Eye (tissue), 1 donor: ENCODE measurements around the gene GDF11.
"Not testable (repeated sequence)": the region's sequence is repeated elsewhere in the genome, so short reads cannot be mapped to it uniquely, and the experiment has no call there.

Experiments used
- DNase-seq: peaks from one replicate; pipeline ENCODE4 v3.0.0-alpha.2; 2015

Gene GDF11

DNA sequence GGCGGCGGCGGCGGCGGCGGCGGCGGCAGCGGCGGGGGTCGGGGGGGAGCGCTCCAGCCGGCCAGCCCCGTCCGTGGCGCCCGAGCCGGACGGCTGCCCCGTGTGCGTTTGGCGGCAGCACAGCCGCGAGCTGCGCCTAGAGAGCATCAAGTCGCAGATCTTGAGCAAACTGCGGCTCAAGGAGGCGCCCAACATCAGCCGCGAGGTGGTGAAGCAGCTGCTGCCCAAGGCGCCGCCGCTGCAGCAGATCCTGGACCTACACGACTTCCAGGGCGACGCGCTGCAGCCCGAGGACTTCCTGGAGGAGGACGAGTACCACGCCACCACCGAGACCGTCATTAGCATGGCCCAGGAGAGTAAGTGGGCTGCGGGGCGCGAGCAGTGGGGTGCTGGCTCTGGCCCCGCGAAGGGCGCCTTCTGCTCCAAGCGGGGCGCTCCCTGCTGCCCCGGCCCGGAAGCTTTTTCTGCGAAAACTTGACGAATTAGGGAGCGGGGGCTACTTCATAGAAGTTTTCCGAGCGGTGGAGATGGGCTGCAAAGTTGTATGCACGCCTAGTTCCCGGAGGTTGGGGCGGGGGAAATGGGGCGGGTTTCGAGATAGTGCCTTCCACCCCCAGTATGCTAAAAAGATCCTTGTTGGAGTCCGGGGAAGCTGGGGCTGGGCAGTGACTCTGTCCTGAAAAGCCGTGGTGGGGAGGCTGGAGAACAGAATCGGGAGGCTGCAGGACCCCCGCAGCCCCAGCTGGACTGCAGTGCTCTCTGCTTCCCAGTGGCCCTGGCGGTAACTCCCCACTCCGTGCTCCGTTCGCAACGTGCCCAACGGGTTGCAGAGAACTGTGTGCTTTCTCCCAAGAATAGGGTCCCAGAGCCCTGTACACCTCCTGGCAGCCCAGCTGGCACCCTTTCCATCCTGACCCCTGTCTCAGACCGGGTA is 751 bp downstream of the GDF11 start:
- DNase-seq, result peak; percentile 85

DNA sequence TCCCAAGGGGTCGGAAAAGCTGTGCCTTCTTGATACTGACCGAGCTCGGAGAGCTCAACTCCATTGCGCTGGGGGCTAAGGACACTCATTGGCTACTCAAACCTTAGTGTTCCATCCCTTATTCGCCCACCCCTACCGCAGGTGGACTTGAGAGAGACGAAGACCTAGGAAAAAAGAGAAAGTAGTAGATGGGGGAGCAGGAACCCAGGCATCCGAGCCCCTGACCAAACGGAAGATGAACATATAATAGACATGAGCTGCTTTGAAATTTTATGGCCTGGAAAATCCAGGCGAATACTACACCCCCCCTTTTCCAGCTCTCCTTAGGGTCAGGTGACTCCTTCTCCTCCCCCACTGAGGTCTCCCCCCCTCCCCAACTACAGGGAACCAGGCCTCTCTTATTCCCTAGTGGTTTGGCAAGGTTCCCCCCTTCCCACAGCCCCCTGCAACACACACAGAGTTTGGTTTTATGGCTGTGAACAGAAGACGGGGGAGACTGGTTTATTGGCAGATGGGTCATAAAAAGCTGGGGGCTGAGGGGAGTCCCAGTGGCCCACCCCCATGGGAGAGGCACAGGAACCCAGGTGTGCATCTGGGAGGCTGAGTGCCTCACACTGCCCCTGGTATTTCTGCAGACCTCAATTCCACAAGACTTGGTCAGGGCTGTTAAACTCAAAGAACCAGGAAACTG is 1.6 kb downstream of the GDF11 start:
- DNase-seq, result peak; percentile 51

DNA sequence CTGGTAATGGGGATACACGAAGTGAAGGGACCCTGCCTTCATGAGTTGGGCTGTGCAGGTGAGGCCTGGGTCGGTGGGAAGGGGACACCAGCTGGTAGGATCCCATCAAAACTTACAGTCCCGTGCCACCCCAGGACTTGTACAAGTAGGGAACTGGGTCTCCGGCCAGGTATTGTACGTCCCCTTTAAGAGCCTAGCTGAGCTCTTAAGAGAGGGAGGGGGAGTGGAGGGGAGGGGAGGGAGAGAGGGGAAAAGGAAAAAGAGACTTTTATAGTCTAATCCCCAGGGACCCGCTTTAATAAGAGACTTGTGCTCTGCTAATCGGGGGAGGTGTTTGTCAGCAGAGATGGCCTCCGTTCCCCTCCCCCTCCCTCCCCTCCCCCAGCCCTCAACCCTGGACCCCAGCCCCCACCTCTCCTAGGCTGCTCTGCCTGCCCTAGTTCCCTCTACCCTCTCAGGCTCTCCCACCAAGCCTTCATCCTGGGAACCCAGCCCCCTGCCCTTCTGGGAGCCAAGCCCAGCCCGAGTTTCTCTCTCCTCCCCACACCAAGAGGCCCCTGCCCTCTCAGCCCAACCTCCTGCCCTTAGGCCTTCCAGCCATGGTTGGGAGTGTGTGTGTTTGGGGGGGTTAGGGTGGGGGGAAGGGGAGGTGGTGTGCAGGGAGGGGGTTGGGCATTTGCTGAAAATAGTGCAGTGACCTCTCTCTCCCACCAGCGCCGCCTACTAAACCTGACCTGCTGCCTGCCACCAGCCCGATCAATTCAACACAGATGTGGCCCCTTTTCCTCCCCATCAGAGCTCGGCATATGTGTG is 2.6 kb downstream of the GDF11 start:
- peak; percentile 93 for DNase-seq

DNA sequence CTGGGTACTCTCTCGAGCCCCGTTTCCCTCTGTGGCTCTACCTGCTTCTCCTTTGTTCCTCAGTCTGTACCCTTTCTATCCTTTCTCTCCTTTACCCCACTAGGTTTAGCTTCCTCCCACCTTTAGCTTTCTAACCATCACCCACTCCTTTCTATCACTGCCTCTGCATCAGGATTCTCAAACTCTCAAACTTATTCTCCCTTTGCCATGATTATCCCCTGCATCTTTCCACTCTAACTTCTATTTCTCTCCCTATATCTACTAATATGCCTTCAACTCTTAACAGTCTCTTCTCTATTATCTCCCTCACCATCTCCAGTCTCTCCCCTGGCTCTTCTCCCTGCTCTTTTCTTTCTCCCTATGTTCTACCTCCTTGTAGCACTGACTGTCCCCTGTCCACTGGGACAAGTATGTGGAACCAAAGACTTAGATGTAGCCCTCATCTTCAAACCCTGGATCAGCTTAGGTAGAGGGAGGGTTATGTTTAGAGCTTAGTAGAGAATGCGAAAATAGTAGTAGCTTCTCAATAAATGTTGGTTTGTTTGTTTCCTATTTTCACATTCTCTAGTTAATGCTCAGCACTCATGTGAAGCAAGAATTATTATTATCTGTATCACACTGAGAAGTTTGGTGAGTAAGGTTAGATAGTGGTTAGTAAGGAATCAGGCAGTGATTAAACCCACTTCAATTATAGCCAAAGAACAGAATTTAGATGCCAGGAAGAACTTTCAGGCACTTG is 3.4 kb downstream of the GDF11 start:
- no peak for DNase-seq

DNA sequence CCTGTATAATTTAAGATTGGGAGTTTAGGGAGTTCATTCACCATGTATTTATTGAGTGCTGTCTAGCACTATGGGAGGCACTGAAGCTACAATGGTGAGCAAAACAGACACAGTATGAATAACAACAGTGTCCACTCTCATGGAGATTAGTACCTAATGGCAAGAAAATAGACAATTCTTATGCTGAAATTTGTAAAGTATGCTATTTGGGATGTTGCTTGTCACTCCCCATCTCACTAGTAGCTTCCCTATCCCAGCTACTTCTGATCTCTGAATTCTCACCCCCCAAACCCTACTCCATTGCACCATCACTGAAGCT is 4.0 kb downstream of the GDF11 start:
- DNase-seq, result no peak

DNA sequence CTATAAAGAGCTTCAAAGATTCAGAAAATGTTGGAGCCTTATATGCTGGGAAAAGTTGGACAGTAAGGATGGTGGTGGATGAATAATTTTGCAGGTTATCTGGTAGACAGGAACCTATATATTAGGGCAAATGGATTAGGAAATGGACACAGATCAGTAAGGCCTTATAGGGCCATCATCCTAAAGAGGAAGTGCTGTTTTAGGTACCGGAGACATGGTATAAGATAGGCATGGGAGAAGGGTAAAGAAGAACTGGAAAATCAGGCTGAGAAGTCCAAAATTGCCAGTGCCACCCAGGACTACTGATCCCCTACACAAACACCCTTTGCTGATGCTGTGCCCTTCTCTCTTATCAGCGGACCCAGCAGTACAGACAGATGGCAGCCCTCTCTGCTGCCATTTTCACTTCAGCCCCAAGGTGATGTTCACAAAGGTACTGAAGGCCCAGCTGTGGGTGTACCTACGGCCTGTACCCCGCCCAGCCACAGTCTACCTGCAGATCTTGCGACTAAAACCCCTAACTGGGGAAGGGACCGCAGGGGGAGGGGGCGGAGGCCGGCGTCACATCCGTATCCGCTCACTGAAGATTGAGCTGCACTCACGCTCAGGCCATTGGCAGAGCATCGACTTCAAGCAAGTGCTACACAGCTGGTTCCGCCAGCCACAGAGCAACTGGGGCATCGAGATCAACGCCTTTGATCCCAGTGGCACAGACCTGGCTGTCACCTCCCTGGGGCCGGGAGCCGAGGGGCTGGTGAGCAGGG is 5.5 kb downstream of the GDF11 start:
- no peak for DNase-seq

DNA sequence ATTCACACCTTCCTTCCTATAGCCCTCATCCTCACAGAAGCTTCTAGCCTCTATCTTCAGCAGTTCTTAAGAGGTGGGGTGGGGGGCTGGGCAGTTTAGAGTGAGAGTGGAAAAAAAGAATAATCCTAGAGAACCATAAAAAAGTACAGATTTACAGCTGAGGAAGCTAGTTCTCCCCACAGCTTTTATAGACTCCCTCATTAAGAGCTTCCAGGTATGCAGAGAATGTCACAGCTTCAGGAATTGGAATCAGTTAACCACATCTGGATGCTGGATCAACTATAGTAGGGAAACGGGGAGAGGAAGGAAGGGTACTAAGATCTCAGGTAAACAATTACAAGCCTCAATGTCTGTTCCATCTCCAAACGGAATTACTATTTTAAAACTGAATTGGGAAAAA is 12.3 kb downstream of the GDF11 start:
- no peak for DNase-seq

DNA sequence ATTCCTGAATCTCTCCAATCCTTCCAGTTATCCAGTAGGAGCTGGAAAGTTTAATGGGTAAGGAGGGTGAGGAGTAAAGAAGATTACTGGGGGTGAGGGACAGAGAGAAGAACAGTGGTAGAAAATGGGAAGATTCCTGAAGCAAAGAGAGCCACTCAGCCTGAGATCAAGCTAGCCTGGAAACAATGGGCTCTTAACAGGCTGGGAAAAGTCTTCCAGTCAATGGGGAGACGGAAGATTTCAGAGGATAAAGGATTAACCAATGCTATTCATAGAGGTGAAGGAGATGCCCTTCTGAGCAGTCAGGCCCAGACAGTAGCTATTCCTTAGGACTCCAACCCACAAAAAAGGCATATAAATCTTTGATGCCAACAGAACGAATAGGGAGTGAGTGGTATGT is 14.8 kb downstream of the GDF11 start:
- no peak for DNase-seq

DNA sequence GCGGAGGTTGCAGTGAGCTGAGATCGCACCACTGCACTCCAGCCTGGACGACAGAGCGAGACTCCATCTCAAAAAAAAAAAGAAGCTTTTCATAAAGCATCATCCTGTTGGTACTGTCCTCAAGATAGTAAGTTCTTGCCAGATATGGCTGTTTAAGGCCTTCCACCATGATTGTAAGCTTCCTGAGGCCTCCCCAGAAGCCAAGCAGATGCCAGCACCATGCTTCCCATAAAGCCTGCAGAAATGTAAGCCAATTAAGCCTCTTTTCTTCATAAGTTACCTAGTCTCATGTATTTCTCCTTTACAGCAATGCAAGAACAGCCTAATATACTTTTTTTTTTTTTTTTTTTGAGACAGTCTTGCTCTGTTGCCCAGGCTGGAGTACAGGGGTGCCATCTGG is 15.7 kb downstream of the GDF11 start:
- not testable (repeated sequence) for DNase-seq

DNA sequence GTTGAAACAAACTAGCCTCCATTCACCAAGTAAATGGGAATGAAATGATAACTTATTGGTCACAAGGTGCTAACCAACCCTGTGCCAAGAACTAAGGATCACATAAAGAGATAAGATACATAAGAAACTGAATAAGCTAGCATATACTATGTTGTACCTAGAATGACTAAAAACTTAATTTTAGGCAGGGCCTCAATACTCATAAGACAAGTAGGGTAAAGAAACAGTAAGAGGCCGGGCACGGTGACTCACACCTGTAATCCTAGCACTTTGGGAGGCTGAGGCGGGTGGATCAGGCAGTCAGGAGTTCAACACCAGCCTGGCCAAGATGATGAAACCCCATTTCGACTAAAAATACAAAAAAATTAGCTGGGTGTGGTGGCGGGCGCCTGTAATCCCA is 17.7 kb downstream of the GDF11 start:
- no peak for DNase-seq

DNA sequence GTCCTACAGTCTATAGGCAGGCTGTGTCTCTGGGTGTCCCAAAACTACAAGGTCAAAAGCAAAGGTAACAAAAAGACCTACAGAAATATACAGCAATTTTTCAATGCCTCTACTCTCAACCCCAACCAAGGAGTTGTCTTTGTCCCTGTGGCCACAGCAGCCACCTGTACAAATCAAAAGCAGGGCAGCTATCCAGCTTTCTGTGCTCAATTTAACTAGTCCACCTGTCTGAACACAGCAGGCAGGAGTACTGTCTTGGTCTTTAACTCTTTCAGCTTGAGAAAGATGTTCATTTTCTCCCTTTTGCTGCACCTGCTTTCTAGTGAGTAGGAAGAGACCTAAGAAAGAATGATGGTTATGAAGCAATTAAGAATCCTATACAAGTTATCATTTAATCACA is 19.7 kb downstream of the GDF11 start:
- no peak for DNase-seq

DNA sequence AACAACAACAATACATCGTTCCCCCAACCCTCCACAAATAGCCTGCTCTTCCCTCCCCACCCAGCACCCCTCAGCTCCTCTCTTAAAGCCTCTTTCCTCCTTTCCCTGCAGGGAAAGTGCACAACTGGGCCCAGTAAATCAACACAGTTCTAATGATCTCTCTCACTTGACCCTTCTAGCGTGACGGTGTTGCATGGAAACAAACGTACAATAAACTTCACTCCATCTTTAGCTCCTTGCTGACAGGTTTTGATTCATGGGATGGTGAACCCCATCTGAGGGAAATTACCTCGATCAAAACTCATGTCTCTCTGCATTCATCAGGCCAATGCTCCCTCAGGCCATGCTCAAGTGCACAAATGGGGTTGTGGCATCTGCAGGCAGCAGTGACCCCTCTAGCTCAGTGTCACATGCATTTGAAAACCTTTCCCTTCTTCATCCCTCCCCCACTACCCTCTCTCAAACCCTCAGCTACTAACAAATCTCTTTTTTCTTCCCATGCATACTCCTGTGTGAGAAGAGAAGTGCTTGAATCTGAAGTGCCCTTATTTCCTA is 22.9 kb downstream of the GDF11 start:
- DNase-seq, result peak; percentile 43

DNA sequence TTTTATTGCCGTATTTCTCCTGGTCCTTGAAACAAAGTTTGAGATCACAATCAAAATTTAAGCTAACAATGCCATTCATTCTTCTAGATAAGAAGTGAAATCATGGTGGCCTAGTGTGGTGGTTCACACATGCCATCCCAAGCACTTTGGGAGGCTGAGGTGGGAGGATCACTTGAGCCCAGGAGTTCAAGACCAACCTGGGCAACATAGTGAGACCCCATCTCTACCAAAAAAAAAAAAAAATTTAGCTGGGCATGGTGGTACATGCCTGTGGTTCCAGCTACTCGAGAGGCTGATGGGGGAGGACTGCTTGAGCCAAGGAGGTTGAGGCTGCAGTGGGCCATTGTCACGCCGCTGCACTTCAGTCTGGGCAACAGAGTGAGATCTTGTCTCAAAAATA is 24.2 kb downstream of the GDF11 start:
- no peak for DNase-seq

DNA sequence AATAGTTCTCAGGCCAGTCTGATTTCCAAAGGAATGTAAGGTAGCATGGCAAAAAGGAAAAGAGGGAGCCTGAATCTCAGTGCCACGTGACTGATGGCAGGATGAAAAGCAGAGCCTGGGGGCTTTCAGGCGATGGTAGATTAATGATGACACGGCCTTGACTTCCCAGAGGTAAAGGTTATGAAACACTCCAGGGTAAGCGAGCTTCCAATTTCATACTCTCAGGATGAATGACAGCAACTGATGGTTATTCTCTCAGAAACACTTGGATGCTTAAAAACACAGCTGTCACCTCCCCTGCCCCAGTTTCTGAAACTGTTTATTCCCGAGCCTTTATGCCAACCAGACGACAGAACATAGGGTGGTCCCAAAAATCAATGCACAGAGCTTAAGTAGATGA is 28.8 kb downstream of the GDF11 start:
- peak; percentile 65 for DNase-seq

DNA sequence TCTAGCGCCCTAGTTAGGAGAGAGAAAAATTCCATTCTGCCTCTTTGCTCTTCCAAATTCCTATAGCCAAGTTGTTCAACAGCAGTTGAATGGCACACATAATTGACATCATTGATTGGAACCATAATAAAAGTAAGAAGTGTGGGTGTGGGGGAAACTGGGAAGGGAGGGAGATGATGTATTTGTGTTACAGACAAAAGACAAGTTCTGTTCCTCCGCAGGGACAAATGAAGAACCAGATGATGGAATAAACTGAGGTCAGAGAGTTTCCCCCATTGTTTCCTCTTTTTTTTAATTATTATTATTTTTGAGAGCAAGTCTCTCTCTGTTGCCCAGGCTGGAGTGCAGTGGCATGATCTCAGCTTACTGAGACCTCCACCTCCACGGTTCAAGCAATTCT is 34.9 kb downstream of the GDF11 start:
- DNase-seq, result no peak

DNA sequence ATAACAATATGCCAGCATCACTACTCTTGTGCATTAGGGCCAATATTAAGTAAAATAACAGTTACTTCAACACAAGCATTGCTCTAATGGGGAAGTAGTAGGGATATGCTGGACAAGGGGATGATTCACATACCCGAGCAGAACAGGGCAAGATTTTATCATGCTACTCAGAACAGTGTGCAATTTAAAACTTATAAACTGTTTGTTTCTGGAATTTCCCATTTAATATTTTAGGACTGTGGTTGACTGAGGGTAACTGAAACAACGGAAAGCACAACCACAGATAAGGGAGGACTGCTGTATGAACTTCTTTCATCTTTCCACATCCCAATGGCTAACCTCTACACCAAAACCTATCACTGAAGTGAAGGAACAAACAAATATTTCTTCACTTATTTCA is 37.8 kb downstream of the GDF11 start:
- DNase-seq, result no peak

DNA sequence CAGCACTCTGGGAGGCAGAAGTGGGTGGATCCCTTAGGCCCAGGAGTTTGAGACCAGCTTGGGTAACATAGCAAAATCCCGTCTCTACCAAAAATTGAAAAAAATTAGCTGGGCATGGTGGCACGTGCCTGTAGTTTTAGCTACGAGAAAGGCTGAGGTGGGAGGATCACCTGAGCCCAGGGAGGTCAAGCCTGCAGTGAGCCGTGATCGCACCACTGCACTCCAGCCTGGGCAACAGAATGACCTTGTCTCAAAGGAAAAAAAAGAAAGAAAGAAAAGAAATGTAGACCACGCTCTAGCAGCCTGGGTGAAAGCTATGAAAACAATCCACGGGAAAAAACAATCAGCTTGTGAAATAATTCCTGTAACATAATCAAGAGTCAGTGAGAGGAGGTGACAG is 45.6 kb downstream of the GDF11 start:
- no peak for DNase-seq

DNA sequence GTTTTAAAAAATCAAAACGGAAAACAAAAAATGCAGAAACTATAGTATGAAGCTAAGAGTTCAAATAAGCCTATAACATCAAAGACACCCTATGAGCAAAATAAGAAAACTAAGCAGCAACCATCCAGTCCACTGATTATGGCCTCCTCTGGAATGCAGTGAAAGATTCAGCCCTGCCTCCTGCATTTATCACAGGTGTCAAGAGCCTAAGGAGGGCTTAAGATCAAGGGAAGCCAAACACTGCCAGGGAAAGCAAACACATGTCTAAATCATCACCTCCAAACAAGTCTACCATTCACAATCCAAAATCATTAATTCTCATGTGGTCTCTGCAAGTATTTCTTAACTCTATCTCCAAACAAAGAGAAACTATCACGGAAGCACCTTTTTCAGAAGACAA is 46.2 kb downstream of the GDF11 start:
- DNase-seq, result no peak

DNA sequence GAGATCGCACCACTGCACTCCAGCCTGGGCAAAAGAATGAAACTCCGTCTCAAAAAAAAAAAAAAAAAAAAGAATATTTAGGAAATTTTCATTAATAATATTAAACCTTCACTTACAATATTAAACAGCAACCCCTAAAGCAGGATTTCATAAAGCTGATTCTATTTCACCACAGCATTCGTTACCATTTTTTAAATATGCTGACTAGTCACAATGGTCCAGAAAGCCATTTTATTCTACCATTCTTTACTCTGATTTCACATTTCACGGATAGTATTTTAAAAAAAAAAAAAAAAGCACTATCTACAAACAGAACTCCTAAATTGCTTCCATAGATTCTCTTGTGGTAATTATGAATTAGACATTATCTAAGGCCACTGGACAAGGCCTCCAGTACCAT is 47.0 kb downstream of the GDF11 start:
- no peak for DNase-seq

DNA sequence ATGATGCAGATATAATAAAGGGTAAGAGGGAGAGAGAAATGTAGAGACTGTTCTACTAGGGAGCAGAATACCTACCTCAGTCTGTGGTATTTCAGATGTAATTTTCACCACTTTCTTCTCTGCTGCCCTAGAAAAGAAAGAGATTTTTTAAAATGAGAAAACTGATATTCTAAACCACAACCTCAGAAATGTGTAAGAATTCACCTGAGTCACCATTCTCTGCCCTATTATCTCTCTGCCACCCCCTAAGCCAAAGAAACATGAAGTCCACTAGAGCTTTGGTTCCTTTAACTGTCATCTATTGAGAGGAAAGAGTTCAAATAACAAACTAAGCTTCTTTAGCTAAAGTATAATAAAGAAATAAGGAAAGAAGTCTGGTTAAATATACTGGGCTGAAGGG is 53.0 kb downstream of the GDF11 start:
- no peak for DNase-seq

DNA sequence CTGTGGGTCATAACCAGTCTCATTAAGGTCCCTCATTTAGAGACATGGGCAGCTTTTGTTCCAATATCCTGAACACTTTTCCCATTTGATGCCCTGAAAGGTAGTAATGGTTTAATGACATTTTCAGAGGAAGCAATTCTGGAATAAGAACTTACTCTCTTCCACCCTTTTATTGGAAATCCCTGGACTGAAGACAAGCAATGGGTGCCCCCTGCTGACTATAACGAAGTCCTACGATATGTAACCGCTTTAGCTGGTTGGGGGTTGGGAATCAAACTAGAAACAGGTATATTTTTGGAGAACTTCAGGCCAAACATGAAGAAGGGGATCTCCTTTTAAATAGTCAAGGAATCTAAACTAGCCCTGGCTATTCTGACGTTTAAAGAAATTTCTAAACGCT is 54.1 kb downstream of the GDF11 start:
- DNase-seq, result peak; percentile 80

DNA sequence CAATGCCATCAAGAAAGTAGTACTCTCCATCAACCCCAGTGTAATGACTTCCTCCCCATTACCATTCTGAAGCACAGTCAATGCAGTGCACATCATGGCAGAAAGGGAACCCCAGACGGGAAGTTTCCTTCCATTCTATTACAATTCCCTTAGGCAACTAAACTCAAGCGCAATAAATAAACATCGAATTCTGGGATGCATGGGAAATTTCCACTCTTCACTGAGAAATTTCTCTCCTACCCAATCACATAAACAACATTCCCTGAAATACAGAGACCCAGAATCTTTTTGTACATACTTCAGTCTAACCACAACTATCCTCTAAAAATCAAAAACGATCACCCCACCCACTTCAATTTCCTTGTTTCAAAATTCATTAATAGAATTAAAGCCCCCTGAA is 54.6 kb downstream of the GDF11 start:
- no peak for DNase-seq
